Breast epithelium (tissue), 4 donors: ENCODE data around the gene GP1BA. TPM values are rescaled to one million over a fixed set of nuclear protein-coding genes. Genes with fewer than 3 reads are reported as not detected.

Experiments used
- DNase-seq, 2 donors: peaks; one replicate each; pipeline ENCODE4 v3.0.0-alpha.2; 2019; ENCODE audit warnings: low spot score in 2 of 2
- H3K27ac ChIP-seq, 2 donors: fragments of 200-600 bp; sonication (generic) in 1 of 2; one replicate each; pipeline ENCODE4 v1.5.1; 2016 to 2019; ENCODE audit warnings: mild to moderate bottlenecking in 1 of 2
- H3K27me3 ChIP-seq, 2 donors: fragments of 200-600 bp; sonication (generic) in 1 of 2; one replicate each; pipeline versions ENCODE4 v1.5.1 to v1.6.0; 2017 to 2019; ENCODE audit warnings: control low read depth in 1 of 2, mild to moderate bottlenecking in 1 of 2
- H3K36me3 ChIP-seq: fragments of 200-600 bp; one replicate; pipeline ENCODE4 v1.5.1; 2019
- H3K4me1 ChIP-seq, 2 donors: fragments of 200-600 bp; sonication (generic); one replicate each; pipeline ENCODE4 v1.5.1; 2016 to 2019; ENCODE audit warnings: control low read depth in 1 of 2
- H3K4me3 ChIP-seq, 3 donors: fragments of 200-600 bp; sonication (generic); 1 replicate in 2 of 3; 2 replicates in 1 of 3; pipeline ENCODE4 v1.5.1; 2016 to 2019; ENCODE audit warnings: mild to moderate bottlenecking in 3 of 3, moderate library complexity in 2 of 3
- H3K9me3 ChIP-seq, 2 donors: fragments of 200-600 bp; sonication (generic) in 1 of 2; one replicate each; pipeline ENCODE4 v1.5.1; 2016 to 2019; ENCODE audit warnings: control low read depth in 1 of 2
- POLR2A ChIP-seq: fragments of 450-650 bp; IDR thresholded peaks from one replicate; pipeline ENCODE4 v1.6.1; 2016; ENCODE audit warnings: antibody characterized with exemption, mild to moderate bottlenecking, moderate library complexity
- POLR2AphosphoS5 ChIP-seq, 3 donors: sonication (generic); formaldehyde crosslinking; IDR thresholded peaks; one replicate each; pipeline ENCODE4 v1.6.1; 2017; ENCODE audit warnings: antibody characterized with exemption in 3 of 3
- intact Hi-C: fragments of 100-400 bp; cut with DNase I; formaldehyde crosslinking; loops from one replicate; pipeline ENCODE4 v1.15.1; 2023; ENCODE audit warnings: low total_unique reads
- total RNA-seq, 3 donors: library from RNA; depleted of rRNA; stranded (reverse); fragments of >200 nt; gene quantifications; one replicate each; pipeline ENCODE4 v1.1.0, GENCODE V29; 2016
- TF ChIP-seq, protein P1 (sequence below), 3 donors: fragments of 450-650 bp; IDR thresholded peaks; one replicate each; pipeline ENCODE4 v1.5.1; 2016 to 2017; ENCODE audit warnings: antibody characterized with exemption in 3 of 3, mild to moderate bottlenecking in 3 of 3, moderate library complexity in 3 of 3

GP1BA gene
- total RNA-seq, 3 donors from 2014 or later, result not detected

DNA sequence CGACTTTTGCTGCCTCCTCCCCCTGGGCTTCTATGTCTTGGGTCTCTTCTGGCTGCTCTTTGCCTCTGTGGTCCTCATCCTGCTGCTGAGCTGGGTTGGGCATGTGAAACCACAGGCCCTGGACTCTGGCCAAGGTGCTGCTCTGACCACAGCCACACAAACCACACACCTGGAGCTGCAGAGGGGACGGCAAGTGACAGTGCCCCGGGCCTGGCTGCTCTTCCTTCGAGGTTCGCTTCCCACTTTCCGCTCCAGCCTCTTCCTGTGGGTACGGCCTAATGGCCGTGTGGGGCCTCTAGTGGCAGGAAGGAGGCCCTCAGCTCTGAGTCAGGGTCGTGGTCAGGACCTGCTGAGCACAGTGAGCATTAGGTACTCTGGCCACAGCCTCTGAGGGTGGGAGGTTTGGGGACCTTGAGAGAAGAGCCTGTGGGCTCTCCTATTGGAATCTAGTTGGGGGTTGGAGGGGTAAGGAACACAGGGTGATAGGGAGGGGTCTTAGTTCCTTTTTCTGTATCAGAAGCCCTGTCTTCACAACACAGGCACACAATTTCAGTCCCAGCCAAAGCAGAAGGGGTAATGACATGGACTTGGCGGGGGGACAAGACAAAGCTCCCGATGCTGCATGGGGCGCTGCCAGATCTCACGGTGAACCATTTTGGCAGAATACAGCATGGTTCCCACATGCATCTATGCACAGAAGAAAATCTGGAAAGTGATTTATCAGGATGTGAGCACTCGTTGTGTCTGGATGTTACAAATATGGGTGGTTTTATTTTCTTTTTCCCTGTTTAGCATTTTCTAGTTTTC is 2.3 kb downstream of the GP1BA start:
- H3K4me3 ChIP-seq, result peak overlapping the region in 1 of 3 donors; percentile 43
- no peaks in the 10 kb centered on the region for H3K36me3 ChIP-seq
- no peaks in the 10 kb centered on the region for H3K27me3 ChIP-seq
- peak overlapping the region; percentile 16 to 45 for H3K27ac ChIP-seq
- TF ChIP-seq POLR2A (no peak), POLR2AphosphoS5 (IDR thresholded peaks at IDR 0.05) (no peak)
- TF ChIP-seq, protein P1, sequence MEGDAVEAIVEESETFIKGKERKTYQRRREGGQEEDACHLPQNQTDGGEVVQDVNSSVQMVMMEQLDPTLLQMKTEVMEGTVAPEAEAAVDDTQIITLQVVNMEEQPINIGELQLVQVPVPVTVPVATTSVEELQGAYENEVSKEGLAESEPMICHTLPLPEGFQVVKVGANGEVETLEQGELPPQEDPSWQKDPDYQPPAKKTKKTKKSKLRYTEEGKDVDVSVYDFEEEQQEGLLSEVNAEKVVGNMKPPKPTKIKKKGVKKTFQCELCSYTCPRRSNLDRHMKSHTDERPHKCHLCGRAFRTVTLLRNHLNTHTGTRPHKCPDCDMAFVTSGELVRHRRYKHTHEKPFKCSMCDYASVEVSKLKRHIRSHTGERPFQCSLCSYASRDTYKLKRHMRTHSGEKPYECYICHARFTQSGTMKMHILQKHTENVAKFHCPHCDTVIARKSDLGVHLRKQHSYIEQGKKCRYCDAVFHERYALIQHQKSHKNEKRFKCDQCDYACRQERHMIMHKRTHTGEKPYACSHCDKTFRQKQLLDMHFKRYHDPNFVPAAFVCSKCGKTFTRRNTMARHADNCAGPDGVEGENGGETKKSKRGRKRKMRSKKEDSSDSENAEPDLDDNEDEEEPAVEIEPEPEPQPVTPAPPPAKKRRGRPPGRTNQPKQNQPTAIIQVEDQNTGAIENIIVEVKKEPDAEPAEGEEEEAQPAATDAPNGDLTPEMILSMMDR (IDR thresholded peaks at IDR 0.05), result no peak
- peaks cover 10 to 22% of the 10 kb centered on the region in 2 donors for H3K4me1 ChIP-seq
- intact Hi-C loops, result no loop called here
- H3K9me3 ChIP-seq, result no peaks in the 10 kb centered on the region
- peak; percentile 48 to 69 for DNase-seq

DNA sequence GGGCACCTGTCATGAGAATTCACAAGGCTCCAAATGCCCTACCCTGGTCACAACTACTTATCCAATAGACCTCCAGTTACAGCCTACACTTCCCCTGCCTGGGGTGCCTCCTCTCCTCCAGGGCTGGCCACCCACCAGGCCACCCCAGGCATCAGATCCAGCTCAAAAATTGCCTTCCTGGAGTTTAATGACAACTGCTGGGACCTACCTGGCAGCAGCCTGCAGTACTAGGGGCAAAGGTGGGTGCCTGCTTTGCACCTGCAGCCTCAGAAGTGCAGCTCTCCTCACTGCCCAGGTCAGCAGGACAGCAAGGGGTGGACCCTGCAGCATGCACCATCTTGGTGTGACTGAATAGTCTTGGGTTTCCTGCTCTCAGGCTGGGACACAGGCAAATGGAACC is 3.6 kb downstream of the GP1BA start:
- TF ChIP-seq POLR2AphosphoS5 (IDR thresholded peaks at IDR 0.05) (no peak), POLR2A (no peak)
- TF ChIP-seq, protein P1 (IDR thresholded peaks at IDR 0.05), result no peak
- H3K9me3 ChIP-seq, result no peaks in the 10 kb centered on the region
- H3K4me3 ChIP-seq, result no peak overlapping the region
- DNase-seq, result no peak
- H3K36me3 ChIP-seq, result no peaks in the 10 kb centered on the region
- H3K4me1 ChIP-seq, result peaks cover 10 to 23% of the 10 kb centered on the region in 2 donors
- no peaks in the 10 kb centered on the region for H3K27me3 ChIP-seq
- H3K27ac ChIP-seq, result no peak overlapping the region
- intact Hi-C loops, result no loop called here

DNA sequence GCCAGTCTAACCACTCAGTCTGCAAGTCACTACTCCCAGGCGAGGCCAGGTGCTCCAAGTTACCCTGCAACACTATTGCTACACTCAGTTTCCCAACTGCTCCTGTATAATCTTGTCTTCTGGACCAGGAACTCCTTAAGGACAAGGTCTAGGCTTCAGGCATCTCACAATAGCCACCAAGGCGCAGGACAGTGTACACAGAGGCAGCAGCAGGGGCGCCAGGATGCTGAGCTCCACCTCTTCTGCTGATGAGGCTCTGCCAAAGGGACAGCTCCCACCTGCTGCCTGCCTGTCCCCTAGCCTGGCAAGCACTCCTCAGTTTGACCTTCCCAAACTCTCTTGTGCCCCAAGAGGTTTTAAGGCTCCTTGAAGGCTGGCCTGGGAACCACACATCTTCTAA is 4.4 kb downstream of the GP1BA start:
- intact Hi-C loops, result no loop called here
- no peaks in the 10 kb centered on the region for H3K36me3 ChIP-seq
- no peak for TF ChIP-seq POLR2AphosphoS5 (IDR thresholded peaks at IDR 0.05)
- no peak for TF ChIP-seq POLR2A
- TF ChIP-seq, protein P1 (IDR thresholded peaks at IDR 0.05), result no peak

DNA sequence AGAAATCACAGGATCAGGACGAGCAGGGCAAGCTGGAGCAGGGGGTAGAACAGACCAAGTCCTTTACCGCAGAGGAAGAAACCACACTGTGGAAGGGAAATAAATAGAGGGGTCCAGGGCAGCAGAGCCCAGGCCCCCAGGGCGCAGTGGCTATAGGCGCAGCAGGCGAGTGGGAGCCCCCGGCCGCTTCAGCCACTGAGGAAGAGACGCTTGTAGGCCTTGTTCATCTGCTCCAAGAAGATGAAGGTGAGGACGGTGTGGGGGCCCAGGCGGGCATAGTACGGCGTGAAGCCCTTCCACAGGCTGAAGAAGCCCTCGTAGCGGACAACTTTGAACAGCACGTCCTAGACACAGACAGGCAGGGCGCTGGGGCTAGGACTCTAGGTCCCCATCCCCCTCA is 5.5 kb downstream of the GP1BA start:
- H3K9me3 ChIP-seq, result no peaks in the 10 kb centered on the region
- intact Hi-C loops, result no loop called here
- peaks cover 17 to 32% of the 10 kb centered on the region in 2 donors for H3K4me1 ChIP-seq
- H3K27ac ChIP-seq, result no peak overlapping the region
- DNase-seq, result no peak
- H3K27me3 ChIP-seq, result no peaks in the 10 kb centered on the region
- H3K36me3 ChIP-seq, result no peaks in the 10 kb centered on the region
- H3K4me3 ChIP-seq, result no peak overlapping the region
- TF ChIP-seq POLR2A, result no peak
- TF ChIP-seq POLR2AphosphoS5 (IDR thresholded peaks at IDR 0.05), result no peak
- TF ChIP-seq, protein P1 (IDR thresholded peaks at IDR 0.05), result no peak

More for the DNA sequence above, 4.4 kb downstream of the GP1BA start:
- Histone ChIP-seq H3K9me3 (no peaks in the 10 kb centered on the region), H3K27me3 (no peaks in the 10 kb centered on the region), H3K27ac (no peak overlapping the region), H3K4me1 (peaks cover 17 to 29% of the 10 kb centered on the region in 2 donors), H3K4me3 (no peak overlapping the region)
- no peak for DNase-seq

DNA sequence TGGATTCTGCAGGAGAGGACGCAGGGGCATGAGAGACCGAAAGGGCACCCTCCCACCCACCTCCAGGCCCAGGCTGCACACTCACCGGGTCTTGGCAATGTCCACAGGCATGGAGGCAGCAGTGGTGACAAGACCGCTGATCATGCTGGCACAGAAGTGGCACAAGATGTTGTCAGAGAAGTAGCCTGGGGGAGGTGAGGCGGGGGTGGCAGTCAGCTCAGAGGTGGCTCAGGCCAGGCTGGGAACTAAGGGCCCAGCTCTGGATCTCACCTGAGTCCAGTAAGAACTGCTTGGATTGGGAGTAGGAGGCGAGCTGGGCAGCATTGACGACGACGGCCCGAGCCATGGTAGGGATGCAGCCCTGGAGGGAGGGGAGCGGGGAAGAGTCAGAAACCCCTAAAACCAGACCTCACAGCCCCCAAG is 6.0 kb downstream of the GP1BA start:
- Histone ChIP-seq H3K27me3 (no peaks in the 10 kb centered on the region), H3K4me3 (peak overlapping the region in 1 of 3 donors; percentile 85), H3K9me3 (no peaks in the 10 kb centered on the region), H3K27ac (peak overlapping the region; percentile 97), H3K4me1 (peaks cover 17 to 32% of the 10 kb centered on the region in 2 donors), H3K36me3 (no peaks in the 10 kb centered on the region)
- no peak for TF ChIP-seq POLR2AphosphoS5 (IDR thresholded peaks at IDR 0.05)
- DNase-seq, result no peak
- intact Hi-C loops, result no loop called here
